Measurements from ENCODE around the gene ZCWPW1.

DNA sequence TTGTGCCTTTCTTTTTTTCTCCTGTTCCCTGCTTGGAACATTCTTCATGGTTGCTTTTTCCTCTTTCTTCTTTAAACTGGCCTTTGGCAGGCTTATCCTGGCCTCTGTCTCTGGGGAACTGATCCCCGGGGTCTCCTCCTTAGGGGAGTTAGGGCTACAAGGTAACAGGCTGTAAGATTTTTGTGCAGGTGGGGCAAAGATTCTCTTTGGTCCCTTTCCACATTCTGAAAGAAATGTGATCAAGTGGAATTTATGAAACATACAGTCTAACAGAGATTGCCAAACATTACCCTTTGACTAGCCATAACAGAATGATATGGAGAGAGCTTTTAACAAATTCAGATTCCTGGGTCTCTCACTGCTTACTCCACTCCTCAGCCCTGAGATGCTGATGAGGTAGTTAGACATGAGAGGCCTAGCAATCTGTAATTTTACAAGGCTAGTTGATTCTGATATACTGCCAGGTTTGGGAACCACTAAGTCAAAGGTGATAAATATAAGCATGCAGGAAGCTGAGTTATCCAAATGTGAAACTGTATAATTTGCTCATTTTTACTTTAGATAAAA lies 8.8 kb downstream of the ZCWPW1 start:
- TF ChIP-seq, protein P1, sequence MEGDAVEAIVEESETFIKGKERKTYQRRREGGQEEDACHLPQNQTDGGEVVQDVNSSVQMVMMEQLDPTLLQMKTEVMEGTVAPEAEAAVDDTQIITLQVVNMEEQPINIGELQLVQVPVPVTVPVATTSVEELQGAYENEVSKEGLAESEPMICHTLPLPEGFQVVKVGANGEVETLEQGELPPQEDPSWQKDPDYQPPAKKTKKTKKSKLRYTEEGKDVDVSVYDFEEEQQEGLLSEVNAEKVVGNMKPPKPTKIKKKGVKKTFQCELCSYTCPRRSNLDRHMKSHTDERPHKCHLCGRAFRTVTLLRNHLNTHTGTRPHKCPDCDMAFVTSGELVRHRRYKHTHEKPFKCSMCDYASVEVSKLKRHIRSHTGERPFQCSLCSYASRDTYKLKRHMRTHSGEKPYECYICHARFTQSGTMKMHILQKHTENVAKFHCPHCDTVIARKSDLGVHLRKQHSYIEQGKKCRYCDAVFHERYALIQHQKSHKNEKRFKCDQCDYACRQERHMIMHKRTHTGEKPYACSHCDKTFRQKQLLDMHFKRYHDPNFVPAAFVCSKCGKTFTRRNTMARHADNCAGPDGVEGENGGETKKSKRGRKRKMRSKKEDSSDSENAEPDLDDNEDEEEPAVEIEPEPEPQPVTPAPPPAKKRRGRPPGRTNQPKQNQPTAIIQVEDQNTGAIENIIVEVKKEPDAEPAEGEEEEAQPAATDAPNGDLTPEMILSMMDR (IDR thresholded peaks at IDR 0.05; ENCODE audit: poor library complexity), result no peak
- TF ChIP-seq EZH2phosphoT487 (IDR thresholded peaks at IDR 0.05; ENCODE audit: low read depth, severe bottlenecking, unreplicated experiment) (no peak), EZH2 (IDR thresholded peaks at IDR 0.05; ENCODE audit: borderline replicate concordance) (no peak)
